Measurements from ENCODE around the gene GRIK2. TPM values are rescaled to one million over a fixed set of nuclear protein-coding genes. Genes with fewer than 3 reads are reported as not detected.
"Not testable (repeated sequence)": the region's sequence is repeated elsewhere in the genome, so short reads cannot be mapped to it uniquely, and the experiment has no call there.

The GRIK2 gene
- total and polyA plus RNA-seq, 2 donors (not counting 3 experiments of a cell fraction or from before 2014, with no cell fraction given): not detected

DNA sequence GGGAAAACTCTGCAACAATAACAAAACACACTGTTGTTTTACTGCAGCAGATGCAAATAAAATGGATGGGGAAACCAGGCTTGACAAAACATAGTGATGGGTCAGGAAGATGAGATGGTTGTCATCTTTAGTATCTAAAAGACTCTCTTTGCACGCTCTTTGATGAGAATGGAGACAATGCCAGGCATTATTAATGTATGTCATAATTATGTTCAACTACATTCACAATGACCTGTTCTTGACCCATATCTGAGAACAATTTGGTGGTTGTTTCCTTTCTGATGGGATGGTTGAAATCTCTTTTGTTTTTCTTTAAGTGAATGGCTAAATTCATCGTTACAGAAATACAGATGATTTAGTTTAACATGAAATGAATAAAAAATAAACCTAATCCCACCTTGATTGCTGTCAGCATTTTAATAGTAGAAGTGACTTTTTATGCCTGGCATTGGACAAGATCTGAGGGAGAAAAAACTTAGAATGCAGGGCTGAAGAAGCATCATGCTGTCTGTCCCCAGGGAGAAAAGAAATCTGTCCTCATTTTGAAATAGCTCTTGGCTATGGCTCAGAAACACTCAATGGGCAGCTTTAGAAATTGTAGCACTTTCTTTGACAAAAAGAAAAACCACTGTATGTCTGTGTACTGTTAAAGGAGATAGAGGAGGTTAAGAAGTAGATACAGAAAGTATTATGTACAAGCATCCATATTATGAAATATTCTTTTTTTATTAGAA lies 12.4 kb upstream of the GRIK2 start:
- FAIRE-seq (no peak), DNase-seq (ENCODE audit: low read depth, low spot score) (no peak)
- ChIA-PET CTCF (no interaction called here), POLR2A (no interaction called here)
- TF ChIP-seq MYC (IDR thresholded peaks at IDR 0.05; ENCODE audit: low read depth, low read length) (no peak), POLR2A (IDR thresholded peaks at IDR 0.05; ENCODE audit: low read depth, low read length) (no peak), GATA2 (IDR thresholded peaks at IDR 0.05; ENCODE audit: insufficient read depth, insufficient read length, low read depth, low read length) (no peak), FOS (IDR thresholded peaks at IDR 0.05; ENCODE audit: borderline replicate concordance, insufficient read depth, low read length) (no peak), EZH2 (IDR thresholded peaks at IDR 0.05; ENCODE audit: borderline replicate concordance, low read depth, low read length, severe bottlenecking) (no peak), JUN (IDR thresholded peaks at IDR 0.05; ENCODE audit: borderline replicate concordance, insufficient read depth, insufficient read length, low read depth) (no peak), POLR2AphosphoS5 (IDR thresholded peaks at IDR 0.05; ENCODE audit: insufficient read depth, low read depth, low read length) (no peak)
- TF ChIP-seq, protein P1, sequence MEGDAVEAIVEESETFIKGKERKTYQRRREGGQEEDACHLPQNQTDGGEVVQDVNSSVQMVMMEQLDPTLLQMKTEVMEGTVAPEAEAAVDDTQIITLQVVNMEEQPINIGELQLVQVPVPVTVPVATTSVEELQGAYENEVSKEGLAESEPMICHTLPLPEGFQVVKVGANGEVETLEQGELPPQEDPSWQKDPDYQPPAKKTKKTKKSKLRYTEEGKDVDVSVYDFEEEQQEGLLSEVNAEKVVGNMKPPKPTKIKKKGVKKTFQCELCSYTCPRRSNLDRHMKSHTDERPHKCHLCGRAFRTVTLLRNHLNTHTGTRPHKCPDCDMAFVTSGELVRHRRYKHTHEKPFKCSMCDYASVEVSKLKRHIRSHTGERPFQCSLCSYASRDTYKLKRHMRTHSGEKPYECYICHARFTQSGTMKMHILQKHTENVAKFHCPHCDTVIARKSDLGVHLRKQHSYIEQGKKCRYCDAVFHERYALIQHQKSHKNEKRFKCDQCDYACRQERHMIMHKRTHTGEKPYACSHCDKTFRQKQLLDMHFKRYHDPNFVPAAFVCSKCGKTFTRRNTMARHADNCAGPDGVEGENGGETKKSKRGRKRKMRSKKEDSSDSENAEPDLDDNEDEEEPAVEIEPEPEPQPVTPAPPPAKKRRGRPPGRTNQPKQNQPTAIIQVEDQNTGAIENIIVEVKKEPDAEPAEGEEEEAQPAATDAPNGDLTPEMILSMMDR (IDR thresholded peaks at IDR 0.05; ENCODE audit: extremely low read depth in 1 of 2, insufficient read depth in 1 of 2, low read depth in 1 of 2, low read length in 2 of 2): no peak
- TF ChIP-seq, protein P2, sequence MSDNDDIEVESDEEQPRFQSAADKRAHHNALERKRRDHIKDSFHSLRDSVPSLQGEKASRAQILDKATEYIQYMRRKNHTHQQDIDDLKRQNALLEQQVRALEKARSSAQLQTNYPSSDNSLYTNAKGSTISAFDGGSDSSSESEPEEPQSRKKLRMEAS (IDR thresholded peaks at IDR 0.05; ENCODE audit: insufficient read depth, insufficient read length): no peak
- dilution Hi-C loops (cut with MboI; ENCODE audit: extremely low pct_ligation_motif_present, low sequenced_read_pairs): no loop called here
- no peaks in the 10 kb centered on the region for H3K79me2 ChIP-seq (ENCODE audit: control insufficient read depth, insufficient read depth, low read length)
- BruUV-seq (replicated peaks): no TSS peak
- H3K4me2 ChIP-seq (ENCODE audit: insufficient read depth, low read length): no peak overlapping the region
- H3K4me3 ChIP-seq (replicated peaks in 1 of 3; ENCODE audit: insufficient read depth in 1 of 3, low read depth in 1 of 3, low read length in 3 of 3): no peak overlapping the region
- H3K27me3 ChIP-seq (ENCODE audit: control insufficient read depth in 2 of 2, insufficient read depth in 2 of 2, low read length in 2 of 2): no peaks in the 10 kb centered on the region
- H3K36me3 ChIP-seq (ENCODE audit: control insufficient read depth in 2 of 2, extremely low read depth in 1 of 2, insufficient read depth in 2 of 2, low read length in 2 of 2): no peaks in the 10 kb centered on the region
- no peaks in the 10 kb centered on the region for H3K4me1 ChIP-seq (ENCODE audit: control insufficient read depth, extremely low read depth, insufficient read depth, low read length)
- no peak overlapping the region for H3K9ac ChIP-seq (replicated peaks; ENCODE audit: extremely low read depth, insufficient read depth, low read length)
- H4K20me1 ChIP-seq (replicated peaks; ENCODE audit: control insufficient read depth, extremely low read depth, insufficient read depth, low read length): no peaks in the 10 kb centered on the region
- H3K9me3 ChIP-seq (replicated peaks; ENCODE audit: control insufficient read depth, insufficient read depth, low read length): no peaks in the 10 kb centered on the region
- intact Hi-C loops (cut with micrococcal nuclease): no loop called here
- H3K27ac ChIP-seq (ENCODE audit: insufficient read depth, low read depth, low read length): no peak overlapping the region
- H3K9me1 ChIP-seq (replicated peaks; ENCODE audit: control insufficient read depth, extremely low read depth, insufficient read depth, low read length): no peaks in the 10 kb centered on the region
- H2AFZ ChIP-seq (ENCODE audit: low read depth, low read length): no peak overlapping the region

DNA sequence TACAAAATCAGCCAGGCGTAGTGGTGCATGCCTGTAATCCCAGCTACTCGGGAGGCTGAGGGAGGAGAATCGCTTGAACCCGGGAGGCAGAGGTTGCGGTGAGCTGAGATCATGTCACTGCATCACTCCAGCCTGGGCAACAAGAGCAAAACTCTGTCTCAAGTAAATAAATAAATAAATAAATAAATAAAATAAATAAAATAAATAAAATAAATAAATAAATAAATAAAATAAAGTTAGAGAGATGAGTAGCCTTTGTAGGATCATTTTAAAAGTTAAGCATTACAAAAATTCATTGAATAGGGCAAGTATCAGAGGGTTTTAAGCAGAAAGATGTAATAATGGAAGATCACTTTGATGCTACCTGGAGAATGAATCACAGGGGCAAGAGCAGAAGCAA lies 9.8 kb upstream of the GRIK2 start:
- H3K27me3 ChIP-seq (ENCODE audit: control insufficient read depth in 2 of 2, insufficient read depth in 2 of 2, low read length in 2 of 2); CTCF ChIA-PET; BruUV-seq (replicated peaks); H3K9me1 ChIP-seq (replicated peaks; ENCODE audit: control insufficient read depth, extremely low read depth, insufficient read depth, low read length); H3K4me3 ChIP-seq (replicated peaks in 1 of 3; ENCODE audit: insufficient read depth in 1 of 3, low read depth in 1 of 3, low read length in 3 of 3); H2AFZ ChIP-seq (ENCODE audit: low read depth, low read length); H3K9ac ChIP-seq (replicated peaks; ENCODE audit: extremely low read depth, insufficient read depth, low read length); H4K20me1 ChIP-seq (replicated peaks; ENCODE audit: control insufficient read depth, extremely low read depth, insufficient read depth, low read length); H3K4me1 ChIP-seq (ENCODE audit: control insufficient read depth, extremely low read depth, insufficient read depth, low read length); DNase-seq (ENCODE audit: low read depth, low spot score); H3K9me3 ChIP-seq (replicated peaks; ENCODE audit: control insufficient read depth, insufficient read depth, low read length); FAIRE-seq; dilution Hi-C loops (cut with MboI; ENCODE audit: extremely low pct_ligation_motif_present, low sequenced_read_pairs); POLR2A ChIA-PET; H3K27ac ChIP-seq (ENCODE audit: insufficient read depth, low read depth, low read length); H3K36me3 ChIP-seq (ENCODE audit: control insufficient read depth in 2 of 2, extremely low read depth in 1 of 2, insufficient read depth in 2 of 2, low read length in 2 of 2); H3K79me2 ChIP-seq (ENCODE audit: control insufficient read depth, insufficient read depth, low read length); H3K4me2 ChIP-seq (ENCODE audit: insufficient read depth, low read length); intact Hi-C loops (cut with micrococcal nuclease): not testable (repeated sequence)

Measured in endothelial cell of umbilical vein (primary cell).